Lung (tissue), 12 donors: Measurements from ENCODE around the gene TMEM151A. TPM values are rescaled to one million over a fixed set of nuclear protein-coding genes. Genes with fewer than 3 reads are reported as not detected.

Experiments
- ATAC-seq: fragments of 200-7000 bp; cut with Tn5 transposase; one replicate; pipeline ENCODE4 v1.9.1; 2020; ENCODE audit warnings: moderate number of reproducible peaks; ENCODE audit not compliant: insufficient read depth, low FRiP score
- DNase-seq, 3 donors: peaks; one replicate each; pipeline ENCODE4 v3.0.0-alpha.2; 2013 to 2017
- H3K27ac ChIP-seq, 2 donors: one replicate each; pipeline ENCODE4 v1.5.1; 2013; ENCODE audit warnings: mild to moderate bottlenecking in 2 of 2, moderate library complexity in 2 of 2, control low read depth in 1 of 2, inconsistent platforms in 1 of 2, low read depth in 1 of 2, low read length in 1 of 2
- H3K27me3 ChIP-seq, 3 donors: one replicate each; pipeline ENCODE4 v1.5.1; 2013; ENCODE audit warnings: low read length in 2 of 3; ENCODE audit not compliant: control insufficient read depth in 3 of 3, insufficient read depth in 3 of 3
- H3K36me3 ChIP-seq, 4 donors: one replicate each; pipeline ENCODE4 v1.5.1; 2013; ENCODE audit warnings: low read length in 4 of 4, mild to moderate bottlenecking in 1 of 4, moderate library complexity in 1 of 4; ENCODE audit not compliant: control insufficient read depth in 4 of 4, insufficient read depth in 4 of 4
- H3K4me1 ChIP-seq, 5 donors: one replicate each; pipeline ENCODE4 v1.5.1; 2013; ENCODE audit warnings: low read length in 5 of 5, mild to moderate bottlenecking in 2 of 5, moderate library complexity in 1 of 5; ENCODE audit not compliant: control insufficient read depth in 5 of 5, insufficient read depth in 5 of 5
- H3K4me3 ChIP-seq: one replicate; pipeline ENCODE4 v1.5.1; 2013; ENCODE audit warnings: mild to moderate bottlenecking, control low read depth, moderate library complexity
- H3K9ac ChIP-seq, 2 donors: one replicate each; pipeline ENCODE4 v1.5.1; 2013; ENCODE audit warnings: low read length in 2 of 2, control low read depth in 1 of 2; ENCODE audit not compliant: insufficient read depth in 1 of 2
- H3K9me3 ChIP-seq, 4 donors: one replicate each; pipeline ENCODE4 v1.5.1; 2013; ENCODE audit warnings: low read length in 3 of 4, mild to moderate bottlenecking in 1 of 4, moderate library complexity in 1 of 4; ENCODE audit not compliant: control insufficient read depth in 4 of 4, insufficient read depth in 3 of 4
- CTCF ChIP-seq: IDR thresholded peaks from 2 replicates; pipeline ENCODE4 v1.5.1; 2012; ENCODE audit warnings: mild to moderate bottlenecking; ENCODE audit errors: control extremely low read depth, extremely low read depth
- WGBS, 2 donors: extraction: QIAGEN DNeasy Blood & Tissue Kit; methylation state at CpG; one replicate each; pipeline ENCODE4 v1.1.7; 2013; 5-methylcytosine and 5-hydroxymethylcytosine counted together
- polyA plus RNA-seq, 2 donors: library from polyadenylated mRNA; stranded (reverse); fragments of 200-250 nt; gene quantifications; one replicate each; pipeline ENCODE4 v1.2.1, GENCODE V29; 2013
- total RNA-seq, 2 donors: library from RNA; depleted of rRNA in 1 of 2; stranded (reverse); fragments of >200 nt in 1 of 2; gene quantifications; one replicate each; pipeline ENCODE4 v1.2.1, GENCODE V29; 2014 to 2021
- donor health status: control.
- donor health status: control.
- donor health status: Bipolar disorder and iron deficiency.
- donor health status: healthy.
- donor health status: DM: yes; HTN: yes; CAD: no.

TMEM151A gene
- total and polyA plus RNA-seq, 4 donors = 0.09 to 0.91 (median 0.25) TPM

DNA sequence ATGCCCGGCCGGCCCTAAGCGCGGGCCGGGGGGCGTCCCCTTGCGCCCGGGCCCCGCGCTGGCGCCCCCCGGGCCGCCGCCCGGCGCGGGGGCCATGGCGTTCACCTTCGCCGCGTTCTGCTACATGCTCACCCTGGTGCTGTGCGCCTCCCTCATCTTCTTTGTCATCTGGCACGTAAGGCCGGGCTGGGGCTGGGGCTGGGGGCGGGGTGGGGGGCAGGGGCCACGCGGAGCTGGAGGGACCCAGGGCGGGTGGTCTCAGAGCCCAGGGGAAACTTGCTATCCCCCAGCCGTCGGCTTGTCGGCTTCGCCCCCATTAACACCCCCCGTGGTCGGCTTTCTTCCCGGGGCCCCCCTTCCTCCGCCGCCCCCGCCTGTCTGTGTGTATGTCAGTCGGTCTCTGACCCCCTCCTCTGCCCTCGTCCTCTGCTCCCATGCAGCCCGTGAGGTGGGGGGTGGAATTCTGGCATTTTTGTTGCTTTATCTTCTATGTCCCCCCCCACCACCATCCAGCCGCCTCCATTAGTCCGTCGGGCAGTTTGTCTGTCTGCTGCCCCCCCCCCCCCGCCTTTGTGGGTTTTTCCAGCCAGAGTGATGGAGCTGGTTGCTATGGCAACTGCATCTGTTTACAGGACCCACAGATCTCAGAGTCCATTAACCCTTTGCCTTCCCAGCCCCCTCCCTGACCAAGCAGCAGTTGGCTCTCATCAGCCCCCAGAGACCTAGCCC lies 13.2 kb upstream of the TMEM151A start:
- H3K4me3 ChIP-seq = no peak overlapping the region
- ATAC-seq (no peak), DNase-seq (peak in 2 of 3 donors; percentile 36 to 45)
- 5% methylated on average over 13 to 45 of the region's 45 CpGs for WGBS, 2 donors
- no peak overlapping the region for H3K9ac ChIP-seq
- peaks cover 0 to 2% (median 0%) of the 10 kb centered on the region in 3 donors for H3K27me3 ChIP-seq
- H3K36me3 ChIP-seq = peaks cover 0 to 34% (median 17%) of the 10 kb centered on the region in 4 donors
- peaks cover 0 to 8% (median 0%) of the 10 kb centered on the region in 5 donors for H3K4me1 ChIP-seq
- H3K9me3 ChIP-seq = no peaks in the 10 kb centered on the region
- no peak overlapping the region for H3K27ac ChIP-seq
- TF ChIP-seq CTCF = no peak

DNA sequence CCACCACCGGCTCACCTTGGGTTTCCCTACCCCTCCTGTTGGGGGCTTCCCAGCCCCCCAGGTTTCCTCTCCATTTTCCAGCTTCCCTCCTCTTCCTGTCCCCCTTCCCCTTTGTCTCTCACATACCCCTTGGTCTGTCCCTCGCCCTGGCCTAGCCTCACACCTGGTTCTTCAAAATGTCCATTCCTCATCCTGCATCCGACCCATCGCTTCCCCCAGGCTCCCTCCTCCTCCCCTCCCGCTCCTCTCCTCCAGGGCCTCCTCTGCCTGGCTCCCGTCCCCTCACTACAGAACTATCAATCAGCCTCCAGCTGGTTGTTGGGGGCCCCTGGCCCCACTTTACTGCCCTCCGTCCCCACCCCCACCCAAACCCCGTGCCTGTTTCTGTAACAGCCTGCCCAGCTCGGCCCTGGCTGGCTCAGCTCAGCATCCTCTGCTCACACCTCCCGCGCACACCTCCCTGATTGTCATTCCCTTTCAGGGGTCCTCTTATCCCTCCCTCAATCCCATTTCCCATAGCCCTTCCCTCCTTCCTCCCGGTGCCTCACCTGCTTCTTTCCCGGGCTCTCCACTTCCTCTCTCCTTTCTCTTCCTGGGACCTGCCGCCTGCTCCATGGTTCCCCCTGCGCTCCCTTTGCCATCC lies 12.5 kb upstream of the TMEM151A start:
- Histone ChIP-seq H3K4me3 (no peak overlapping the region), H3K27me3 (peaks cover 0 to 2% (median 0%) of the 10 kb centered on the region in 3 donors), H3K27ac (no peak overlapping the region), H3K4me1 (peaks cover 0 to 8% (median 0%) of the 10 kb centered on the region in 5 donors), H3K9ac (no peak overlapping the region), H3K9me3 (no peaks in the 10 kb centered on the region), H3K36me3 (peaks cover 0 to 30% (median 10%) of the 10 kb centered on the region in 4 donors)
- TF ChIP-seq CTCF = no peak
- whole genome bisulfite sequencing, 2 donors = 74 to 76% methylated on average over 15 of the region's 15 CpGs
- DNase-seq = no peak
- no peak for ATAC-seq

- TF ChIP-seq CTCF = no peak
- DNase-seq (peak in 1 of 3 donors; percentile 45), ATAC-seq (no peak)
- H3K9me3 ChIP-seq = no peaks in the 10 kb centered on the region
- H3K9ac ChIP-seq = no peak overlapping the region
- no peak overlapping the region for H3K4me3 ChIP-seq
- WGBS, 2 donors = 78 to 89% methylated on average over 13 to 14 of the region's 14 CpGs
- peaks cover 0 to 2% (median 0%) of the 10 kb centered on the region in 3 donors for H3K27me3 ChIP-seq
- peaks cover 0 to 8% (median 0%) of the 10 kb centered on the region in 5 donors for H3K4me1 ChIP-seq
- H3K36me3 ChIP-seq = peaks cover 0 to 27% (median 6%) of the 10 kb centered on the region in 4 donors
- no peak overlapping the region for H3K27ac ChIP-seq
These were observed 11.3 kb upstream of the TMEM151A start for GRCh38 chr11:66280428-66280827.
